Stimulated activated CD8-positive, alpha-beta memory T cell treated with anti-CD3 and anti-CD28 coated beads, Interleukin-7, amount 100 ng/mL, for 48 hours (primary cell): ENCODE data around the gene COG6.

Source experiments
- DNase-seq, 2 donors: peaks; one replicate each; pipeline ENCODE4 v3.0.0-alpha.2; 2020; ENCODE audit warnings: low read depth in 1 of 2; ENCODE audit errors: extremely low read depth in 1 of 2

Gene COG6

DNA sequence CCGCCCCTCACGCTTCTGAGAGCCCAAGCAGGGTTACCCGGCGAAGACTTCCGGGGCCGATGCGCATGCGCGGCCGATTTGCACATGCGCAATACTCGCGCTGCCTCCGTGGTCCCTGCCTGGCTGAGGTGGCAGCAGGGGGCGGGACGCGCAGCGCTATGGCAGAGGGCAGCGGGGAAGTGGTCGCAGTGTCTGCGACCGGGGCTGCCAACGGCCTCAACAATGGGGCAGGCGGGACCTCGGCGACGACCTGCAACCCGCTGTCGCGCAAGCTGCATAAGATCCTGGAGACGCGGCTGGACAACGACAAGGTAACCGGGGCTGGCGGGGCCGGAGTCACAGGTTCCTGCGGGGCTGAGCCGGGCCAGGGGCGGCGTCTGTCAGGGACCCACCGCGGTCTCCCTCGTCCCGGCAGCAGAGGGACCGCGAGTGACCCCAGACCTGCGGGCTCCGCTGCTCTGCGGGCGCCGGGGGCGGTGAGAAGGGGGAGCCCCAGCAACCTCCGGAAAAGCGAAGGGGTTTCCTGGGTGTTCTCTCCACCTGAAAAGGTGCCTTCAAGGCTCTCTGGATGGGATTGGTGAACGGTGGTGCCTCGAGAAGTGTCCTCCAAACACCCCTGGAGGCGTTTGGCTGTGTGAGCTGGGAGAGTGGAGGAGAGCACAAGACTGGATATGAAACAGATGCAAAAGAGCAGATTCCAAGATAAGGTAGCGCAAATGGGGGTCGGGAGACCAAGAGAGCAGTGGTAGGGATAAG is at the start of gene COG6:
Gene COG6, plus strand, starts transcription at position 94 of the 756 bp plus-strand sequence. Its CDS starts 65 bp downstream, at position 159.
- peak; percentile 87 to 90 for DNase-seq

DNA sequence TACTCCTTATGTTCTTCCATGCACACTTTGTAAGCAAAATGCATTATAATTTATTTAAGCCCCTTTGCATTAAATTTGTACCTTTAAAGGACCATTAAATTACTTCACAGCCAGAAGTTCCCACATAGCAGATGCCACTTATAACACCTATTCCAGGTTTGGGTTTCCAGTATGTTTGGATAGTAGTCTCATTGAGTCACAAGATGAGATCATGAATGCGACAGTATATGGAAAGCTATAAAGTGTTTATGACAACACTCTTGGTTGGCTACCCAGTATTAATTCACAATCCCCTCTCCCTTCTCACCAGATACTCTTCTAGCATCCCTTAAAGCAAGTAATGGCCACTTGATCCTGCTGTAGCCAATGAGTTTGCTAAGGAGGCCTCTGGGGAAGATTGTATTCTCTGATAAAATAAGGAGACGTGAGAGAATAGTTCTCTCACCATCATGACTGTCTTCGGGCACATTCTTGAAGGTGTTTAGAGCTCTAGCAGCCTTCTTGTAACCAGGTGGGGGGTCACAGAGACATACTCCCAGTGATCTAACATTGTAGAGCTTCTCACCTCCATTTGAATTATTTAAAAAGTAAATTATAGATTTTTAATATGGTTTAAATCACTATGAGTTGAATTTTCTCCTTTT is 49.7 kb upstream of the COG6 start:
- DNase-seq: no peak

DNA sequence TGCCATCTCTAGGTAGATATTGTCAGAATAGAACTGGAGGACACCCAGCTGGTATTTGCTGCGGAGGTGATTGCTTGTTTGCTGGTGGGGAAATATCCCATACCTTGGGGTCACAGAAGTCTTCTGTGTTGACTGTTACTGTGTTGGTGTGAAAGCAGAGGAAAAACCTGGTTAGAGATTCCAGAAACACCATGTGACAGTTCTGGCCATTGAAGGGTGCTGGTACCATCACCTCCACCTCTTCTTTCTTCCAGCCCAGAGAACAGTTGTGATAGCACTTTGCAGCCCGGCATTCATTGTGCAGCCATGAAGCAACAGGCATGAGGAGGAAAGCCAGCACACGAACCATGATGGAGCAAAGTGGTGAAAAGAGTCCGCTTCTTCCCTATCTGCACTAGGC is 47.6 kb upstream of the COG6 start:
- DNase-seq: no peak

DNA sequence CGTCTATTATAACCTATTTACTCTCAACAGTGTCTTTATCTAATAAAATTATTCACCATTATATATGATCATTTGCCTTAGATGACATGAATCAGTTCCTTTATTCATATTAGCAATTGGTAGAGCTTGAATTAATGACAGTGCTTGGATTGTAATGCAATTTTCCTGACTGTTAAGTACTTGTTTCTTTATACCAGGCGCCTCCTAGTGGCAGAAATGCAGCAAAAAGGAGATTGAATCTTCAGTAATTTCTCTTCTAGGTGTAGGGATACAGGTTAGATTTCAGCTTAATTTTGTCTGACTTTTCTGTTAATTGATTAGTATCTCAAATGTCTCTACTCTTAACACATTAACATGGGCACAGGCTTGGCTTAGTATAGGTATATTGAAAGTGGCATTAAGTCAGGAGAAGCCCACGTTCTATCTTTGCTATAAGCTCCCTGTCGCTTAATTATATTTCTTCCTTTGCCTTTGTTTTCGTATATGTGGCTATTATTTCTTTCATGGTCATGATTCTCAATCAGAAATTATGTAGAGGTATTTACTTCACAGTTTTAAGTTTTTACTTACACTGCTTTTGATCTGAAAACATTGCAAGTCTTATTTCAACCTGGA is 43.3 kb upstream of the COG6 start:
- no peak for DNase-seq

DNA sequence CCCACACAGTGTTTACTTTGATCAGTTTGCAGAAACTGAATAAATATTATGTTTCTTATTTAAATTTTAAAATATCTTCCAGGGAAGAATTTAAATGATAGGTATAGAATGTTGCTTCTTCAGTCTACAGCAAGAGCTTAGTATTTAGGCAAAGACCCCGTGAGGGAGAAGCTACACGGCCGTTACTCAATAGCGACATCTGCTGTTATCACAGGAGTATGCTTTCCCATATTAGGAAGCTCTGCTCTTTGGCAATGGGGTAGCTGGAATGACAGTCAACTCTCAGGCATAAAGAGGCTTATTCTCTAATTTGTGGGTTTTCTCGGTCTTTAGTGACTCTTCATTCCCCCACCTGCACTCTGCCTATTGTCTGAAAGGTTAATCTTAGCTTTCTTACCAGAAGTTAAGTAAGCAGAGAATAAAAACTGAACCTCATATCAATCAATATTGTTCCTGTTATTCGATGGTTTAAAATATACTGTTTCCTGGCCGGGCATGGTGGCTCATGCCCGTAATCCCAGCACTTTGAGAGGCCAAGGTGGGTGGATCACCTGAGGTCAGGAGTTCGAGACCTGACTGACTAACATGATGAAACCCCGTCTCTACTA is 39.3 kb upstream of the COG6 start:
- DNase-seq: no peak

DNA sequence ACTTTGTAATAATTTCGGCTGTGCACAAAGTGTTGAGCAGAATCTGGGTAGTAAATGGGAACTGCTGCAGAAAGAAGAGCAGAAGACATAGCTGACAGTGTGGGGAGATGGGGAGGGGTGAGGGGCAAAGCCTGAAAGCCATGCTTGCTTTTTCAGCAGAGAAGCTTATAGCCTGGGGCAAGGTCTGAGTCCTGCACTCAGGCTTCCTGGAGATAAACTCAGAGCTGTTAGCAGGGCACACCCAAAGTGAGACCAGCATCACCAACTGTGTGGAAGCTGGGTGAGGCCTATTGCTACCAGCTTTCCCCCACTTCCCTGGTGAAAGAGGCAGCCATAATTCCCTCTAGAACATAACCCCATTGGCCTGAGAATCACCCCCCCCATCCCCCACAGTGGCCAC is 36.9 kb upstream of the COG6 start:
- no peak for DNase-seq

DNA sequence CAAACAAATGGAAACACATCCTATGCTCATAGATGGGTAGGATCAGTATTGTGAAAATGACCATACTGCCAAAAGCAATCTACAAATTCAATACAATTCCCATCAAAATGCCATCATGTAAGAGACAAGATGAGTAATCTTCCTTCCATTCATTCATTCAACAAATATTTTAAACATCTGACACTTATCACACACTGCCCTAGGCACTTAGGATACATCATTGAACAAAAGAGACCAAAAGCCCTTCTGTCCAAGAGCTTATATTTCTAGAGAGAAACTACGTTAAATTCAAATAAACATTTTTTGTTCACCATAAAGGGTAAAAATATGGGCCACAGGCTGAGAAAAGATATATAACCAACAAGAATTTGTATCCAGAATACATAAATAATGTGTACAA is 32.0 kb upstream of the COG6 start:
- no peak for DNase-seq

DNA sequence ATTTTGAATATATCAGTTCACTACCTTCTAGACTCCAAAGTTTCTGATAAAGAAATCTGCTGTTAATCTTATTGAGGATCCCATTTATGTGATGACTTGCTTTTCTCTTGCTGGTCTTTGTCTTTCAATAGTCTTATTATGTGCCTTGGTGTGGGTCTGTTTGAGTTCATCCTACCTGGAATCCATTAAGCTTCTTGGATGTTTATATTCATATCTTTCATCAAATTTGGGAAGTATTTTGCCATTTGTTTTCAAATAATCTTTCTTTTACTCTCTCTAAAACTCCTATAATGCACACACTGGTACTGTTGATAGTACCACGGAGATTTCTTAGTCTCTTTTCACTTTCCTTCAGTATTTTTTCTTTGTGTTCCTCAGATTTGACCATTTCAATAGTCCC is 24.2 kb upstream of the COG6 start:
- DNase-seq: no peak

DNA sequence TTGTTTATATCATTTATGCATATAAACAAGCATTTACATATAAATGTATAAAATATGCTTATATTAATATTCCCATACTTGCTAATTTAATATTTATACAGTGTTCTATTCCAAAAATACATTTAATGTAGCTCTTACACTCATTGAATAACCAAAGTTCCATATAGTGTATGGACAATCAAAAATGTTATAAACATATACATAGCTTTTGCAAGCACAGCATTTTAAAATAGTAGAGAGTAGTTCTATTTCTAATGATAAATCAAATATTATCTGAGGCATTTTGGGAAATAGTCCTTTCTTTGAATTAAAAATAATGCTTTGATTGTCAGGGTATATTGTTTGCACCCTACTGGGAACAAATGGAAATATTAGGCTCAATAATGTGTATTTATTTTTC is 22.5 kb upstream of the COG6 start:
- no peak for DNase-seq

DNA sequence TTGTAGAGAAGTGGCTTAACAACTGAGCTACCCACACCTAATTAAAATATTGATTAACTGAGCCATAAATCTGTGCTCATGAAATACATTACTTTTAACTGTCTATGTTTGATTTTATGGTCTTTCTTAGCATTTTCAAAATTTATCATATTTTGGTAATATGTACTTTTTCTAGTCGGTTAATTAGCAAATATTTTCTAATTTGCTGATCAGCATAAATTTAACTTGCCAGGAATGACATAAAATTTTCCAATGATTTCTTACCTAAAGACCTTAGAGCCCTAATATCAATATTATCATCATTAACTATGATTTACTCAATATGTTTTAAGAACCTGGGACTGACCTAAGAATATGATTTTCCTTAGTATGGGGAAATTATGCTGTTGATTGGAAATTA is 19.9 kb upstream of the COG6 start:
- DNase-seq: no peak

DNA sequence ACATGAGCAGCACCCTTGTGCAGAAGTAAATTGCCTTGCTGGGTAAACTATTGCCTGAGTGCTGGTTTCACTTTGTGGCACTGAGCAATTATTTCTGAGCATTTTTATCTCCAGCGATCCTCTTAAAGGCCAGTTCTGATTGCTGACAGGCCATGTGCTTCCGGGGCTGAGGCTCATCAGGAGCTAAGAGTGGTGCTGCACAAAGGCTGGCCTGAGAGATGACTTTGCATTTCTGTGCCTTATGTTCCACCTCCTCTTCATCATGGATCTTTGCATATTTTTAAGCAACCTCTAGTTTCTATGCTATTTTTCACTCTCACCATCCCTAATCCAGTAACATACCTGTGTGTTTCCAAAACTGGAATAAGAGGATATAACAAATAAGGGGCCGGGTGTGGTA is 17.6 kb upstream of the COG6 start:
- no peak for DNase-seq

DNA sequence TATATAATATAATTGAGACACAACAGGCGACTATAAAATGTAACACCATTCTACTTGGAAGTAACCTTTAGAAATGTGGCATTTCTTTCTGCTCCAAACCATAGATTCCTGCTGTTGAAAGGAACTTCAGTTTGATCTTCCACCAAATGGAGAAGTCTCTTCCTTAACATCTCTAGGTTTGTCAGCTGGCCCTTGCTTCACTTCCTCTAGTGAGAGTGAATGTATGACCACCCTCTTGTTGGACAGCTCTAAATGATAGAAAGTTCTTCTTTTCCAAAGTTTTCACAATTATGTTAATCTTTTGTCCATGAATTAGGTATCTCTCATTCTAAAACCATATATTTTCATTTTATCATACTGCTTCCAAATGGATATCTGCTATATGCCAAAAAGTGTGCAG is 13.8 kb upstream of the COG6 start:
- DNase-seq: no peak

DNA sequence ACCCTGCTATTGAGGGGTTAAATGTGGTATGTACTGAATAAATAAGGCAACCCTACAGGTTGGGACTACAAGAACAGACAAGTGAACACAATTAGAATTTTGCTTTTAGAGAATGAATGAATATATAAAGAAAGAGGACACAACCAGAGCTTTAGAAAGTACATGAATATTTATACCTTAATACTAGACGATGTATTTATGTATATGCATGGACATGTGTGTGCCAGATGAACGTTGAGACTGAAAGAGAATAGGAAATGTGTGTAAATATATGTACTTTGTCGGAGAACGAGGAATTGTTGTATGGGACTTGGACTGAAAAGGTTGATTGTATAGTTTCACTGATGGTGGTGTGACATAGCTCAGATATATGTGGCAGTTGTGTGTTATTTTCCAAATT is 9.3 kb upstream of the COG6 start:
- no peak for DNase-seq

DNA sequence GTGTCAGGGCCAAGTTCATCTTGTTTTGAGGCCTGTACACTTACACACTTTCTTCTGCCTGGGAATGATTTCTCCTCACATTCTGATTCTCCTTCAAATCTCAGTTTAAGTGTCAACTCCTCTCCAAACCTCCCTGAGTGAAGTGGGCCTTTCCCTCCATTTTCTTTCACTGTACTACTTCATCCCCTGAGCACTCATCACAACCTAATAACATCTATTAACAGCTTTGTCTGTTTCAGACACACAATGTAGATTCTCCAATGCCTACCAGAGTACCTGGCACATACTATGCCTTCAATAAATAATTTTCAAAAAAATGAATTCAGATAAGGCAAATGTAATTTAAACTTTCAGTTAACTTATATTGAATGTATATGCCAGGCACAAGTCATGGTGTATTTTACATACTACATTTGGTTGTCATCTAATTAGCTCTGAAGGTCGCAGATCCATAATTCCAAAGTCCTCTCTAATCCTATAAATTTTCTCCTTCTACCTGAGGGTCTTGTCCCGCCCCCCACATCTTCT is 357 bp upstream of the COG6 start:
- no peak for DNase-seq

DNA sequence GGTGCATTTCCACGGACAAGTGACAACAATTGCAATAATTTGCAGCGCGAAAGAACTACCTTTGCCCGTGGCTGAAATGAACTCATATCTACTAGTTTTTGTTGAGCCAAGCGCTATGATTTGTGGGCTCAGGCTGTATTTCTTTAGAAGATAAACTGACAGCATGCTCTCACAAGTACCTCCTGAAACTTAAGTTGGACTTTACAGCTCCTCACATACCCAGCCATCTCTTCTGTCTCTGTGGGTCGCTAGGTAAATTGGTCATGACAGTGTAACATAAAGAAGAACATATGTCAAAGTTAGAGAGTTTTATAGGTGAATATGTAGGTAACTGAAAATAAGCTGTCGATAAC is 839 bp downstream of the COG6 start:
- DNase-seq: no peak

DNA sequence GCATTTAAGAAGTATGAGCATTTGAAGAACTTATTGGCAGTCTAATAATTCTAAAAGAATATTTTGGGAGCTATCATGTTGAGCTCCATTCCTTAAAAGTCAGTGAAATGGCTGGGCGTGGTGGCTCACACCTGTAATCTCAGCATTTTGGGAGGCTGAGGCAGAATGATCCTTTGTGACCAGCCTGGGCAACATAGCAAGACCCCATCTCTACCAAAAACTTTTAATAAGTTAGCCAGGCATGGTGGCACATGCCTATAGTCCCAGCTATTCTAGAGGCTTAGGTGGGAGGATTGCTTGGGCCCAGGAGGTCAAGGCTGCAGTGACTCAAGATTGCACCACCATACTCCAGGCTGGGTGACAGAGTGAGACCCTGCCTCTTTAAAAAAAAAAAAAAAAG is 8.0 kb downstream of the COG6 start:
- DNase-seq: no peak

DNA sequence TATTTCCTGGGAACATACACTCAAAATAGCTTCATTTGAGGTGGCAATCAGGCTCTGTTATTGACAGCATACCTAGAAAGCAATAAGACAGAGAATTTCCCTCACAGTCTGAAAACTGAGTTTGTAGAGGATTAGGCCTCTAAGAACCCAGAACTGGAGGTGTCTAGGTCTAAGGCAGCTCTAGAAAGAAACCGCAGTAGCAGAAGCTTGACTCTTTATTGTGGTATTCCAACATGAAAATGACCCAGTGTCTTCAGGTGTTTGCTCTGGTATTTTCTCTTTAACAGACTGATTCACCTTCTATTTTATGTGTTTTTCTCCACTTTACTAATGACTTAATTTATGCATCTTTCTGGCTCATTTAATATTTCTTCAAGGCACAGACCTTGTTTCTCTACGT is 8.5 kb downstream of the COG6 start:
- no peak for DNase-seq

DNA sequence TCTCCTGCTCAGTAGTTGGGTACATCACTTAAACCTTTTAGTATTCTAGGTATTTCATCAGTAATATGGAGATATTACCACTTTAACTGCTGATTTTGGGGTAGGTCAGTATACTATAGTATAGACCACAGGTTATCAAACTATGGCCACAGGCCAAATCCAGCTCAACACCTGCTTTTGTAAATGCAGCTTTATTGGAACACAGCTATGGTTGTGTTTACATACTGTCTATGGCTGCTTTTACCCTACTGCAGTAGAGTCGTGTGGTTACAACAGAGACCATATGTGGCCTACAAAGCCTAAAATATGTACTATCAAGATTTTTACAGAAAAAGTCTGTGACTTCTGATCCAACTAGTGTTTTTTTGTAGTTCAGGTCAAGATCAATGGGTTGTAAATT is 10.3 kb downstream of the COG6 start:
- no peak for DNase-seq

DNA sequence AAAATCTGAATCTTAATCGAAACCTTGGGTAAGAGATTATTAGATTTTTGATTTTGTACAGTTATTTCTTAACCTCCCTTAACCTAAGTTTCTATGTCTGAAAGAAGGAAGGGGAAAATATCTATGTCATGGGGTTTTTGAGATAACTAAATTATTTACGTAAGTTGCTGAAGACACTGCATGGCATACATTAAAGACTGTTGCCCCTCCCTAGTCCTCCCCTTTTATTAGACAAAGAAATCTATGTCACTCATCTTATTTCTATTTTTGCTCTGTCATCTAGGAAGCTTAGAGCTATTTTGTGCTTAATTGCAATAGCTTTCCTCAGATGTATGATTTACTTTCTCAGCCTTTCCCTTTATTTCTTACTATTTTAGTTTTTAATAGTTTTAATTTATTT is 15.0 kb downstream of the COG6 start:
- no peak for DNase-seq

DNA sequence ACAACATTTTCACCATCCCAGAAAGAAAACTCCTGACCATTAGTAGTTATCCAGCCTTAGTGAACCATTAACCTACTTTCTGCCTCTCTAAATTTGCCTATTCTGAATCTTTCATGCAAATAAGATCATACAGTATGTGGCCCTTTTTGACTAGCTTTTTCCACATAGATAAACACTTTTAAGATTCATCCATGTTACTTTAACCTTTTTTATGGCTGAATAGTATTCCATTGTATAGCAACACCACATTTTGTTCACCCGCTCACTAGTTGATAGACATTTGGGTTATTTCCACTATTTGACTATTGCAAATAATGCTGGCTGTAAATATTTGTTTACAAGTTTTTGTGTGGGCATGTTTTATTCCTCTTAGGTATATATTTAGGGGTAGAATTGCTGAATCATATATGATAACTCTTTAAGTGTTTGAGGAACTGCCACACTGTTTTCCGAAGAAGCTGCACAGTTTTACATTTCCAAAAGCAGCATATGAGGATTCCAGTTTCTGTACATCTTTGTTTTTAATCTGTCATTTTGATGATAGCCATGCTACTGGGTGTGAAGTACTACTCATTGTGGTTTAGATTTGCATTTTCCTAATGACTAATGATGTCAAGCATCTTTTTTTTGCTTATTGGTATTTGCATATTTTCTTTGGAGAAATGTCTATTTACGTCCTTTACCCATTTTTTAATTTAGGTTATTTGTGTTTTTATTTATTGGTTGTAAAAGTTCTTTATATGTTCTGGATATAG is 17.1 kb downstream of the COG6 start:
- DNase-seq: no peak

DNA sequence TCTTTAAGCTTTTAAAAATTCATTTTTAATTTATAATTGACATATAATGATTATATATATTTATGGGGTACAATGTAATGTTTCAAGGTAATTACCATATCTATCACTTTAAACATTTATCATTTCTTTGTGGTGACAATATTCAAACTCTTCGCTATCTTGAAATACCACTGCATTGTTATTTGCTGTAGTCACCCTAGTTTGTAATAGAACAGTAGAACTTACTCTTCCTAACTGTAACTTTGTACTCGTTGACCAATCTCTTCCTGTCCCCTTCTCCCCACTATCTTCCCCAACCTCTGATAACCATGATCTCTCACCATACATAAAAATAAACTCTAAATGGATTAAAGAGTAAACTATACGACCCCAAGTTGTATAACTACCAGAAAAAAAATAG is 20.4 kb downstream of the COG6 start:
- DNase-seq: no peak
